Caco-2 (cell line): Measurements from ENCODE around the gene CORO7. TPM values are rescaled to one million over a fixed set of nuclear protein-coding genes. Genes with fewer than 3 reads are reported as not detected.

Source experiments
- BruUV-seq: library from RNA; stranded (reverse); fragments of 400-500 nt; replicated peaks from 2 replicates; lab custom pipeline; 2021; lab: Mats Ljungman, UMichigan
- CTCF ChIA-PET: fragments of 300-600 bp; sonication (Branson Sonifier 250); formaldehyde crosslinking; loops from one replicate; lab custom pipeline; 2022; ENCODE audit warnings: antibody characterized with exemption; lab: Charles Lee
- POLR2A ChIA-PET: fragments of 300-600 bp; sonication (Branson Sonifier 250); formaldehyde crosslinking; loops from one replicate; lab custom pipeline; 2022; ENCODE audit warnings: antibody characterized with exemption; lab: Charles Lee
- DNase-seq, 2 experiments: peaks; one replicate each; pipeline versions ENCODE4 v3.0.0 to v3.0.0-alpha.2; 2020 to 2022
- H3K27me3 ChIP-seq: replicated peaks from 2 replicates; pipeline ENCODE4 v1.6.0; 2011; ENCODE audit warnings: low read length; ENCODE audit not compliant: control insufficient read depth, insufficient read depth
- H3K36me3 ChIP-seq: 2 replicates; pipeline ENCODE4 v1.5.1; 2011; ENCODE audit warnings: low read length; ENCODE audit not compliant: control insufficient read depth, insufficient read depth
- H3K4me1 ChIP-seq: fragments of 250-450 bp; sonication (Bioruptor Pico); 2 replicates; pipeline ENCODE4 v1.5.1; 2020; ENCODE audit warnings: mild to moderate bottlenecking
- H3K4me3 ChIP-seq: 2 replicates; pipeline ENCODE4 v1.5.1; 2011; ENCODE audit warnings: low read depth, mild to moderate bottlenecking, control low read depth, low read length
- H3K9me3 ChIP-seq: fragments of 250-450 bp; sonication (Bioruptor Pico); 2 replicates; pipeline ENCODE4 v1.5.1; 2020; ENCODE audit warnings: mild to moderate bottlenecking, moderate library complexity
- H3K27ac Mint-ChIP-seq: one replicate; pipeline ENCODE4 v1.8.0; 2022; ENCODE audit warnings: mixed read lengths; ENCODE audit not compliant: unreplicated experiment
- H3K27me3 Mint-ChIP-seq: one replicate; pipeline ENCODE4 v1.8.0; 2022; ENCODE audit warnings: mixed read lengths; ENCODE audit not compliant: insufficient read depth, unreplicated experiment
- H3K36me3 Mint-ChIP-seq: one replicate; pipeline ENCODE4 v1.8.0; 2022; ENCODE audit warnings: mild to moderate bottlenecking, mixed read lengths; ENCODE audit not compliant: insufficient read depth, unreplicated experiment
- H3K4me1 Mint-ChIP-seq: one replicate; pipeline ENCODE4 v1.8.0; 2022; ENCODE audit warnings: low read depth, mixed read lengths; ENCODE audit not compliant: unreplicated experiment
- H3K4me3 Mint-ChIP-seq: one replicate; pipeline ENCODE4 v1.8.0; 2022; ENCODE audit warnings: mild to moderate bottlenecking, moderate library complexity, mixed read lengths; ENCODE audit not compliant: unreplicated experiment
- H3K9me3 Mint-ChIP-seq: one replicate; pipeline ENCODE4 v1.8.0; 2022; ENCODE audit warnings: mixed read lengths; ENCODE audit not compliant: unreplicated experiment
- intact Hi-C: fragments of 100-400 bp; cut with micrococcal nuclease; formaldehyde crosslinking; loops from one replicate; pipeline ENCODE4 v1.10.0; 2022; ENCODE audit not compliant: unreplicated experiment
- total RNA-seq: library from RNA; stranded (reverse); gene quantifications from 2 replicates; pipeline ENCODE4 v1.2.3, GENCODE V29; 2022
- TF ChIP-seq, protein P1 (sequence below), 2 experiments: fragments of 200-600 bp in 1 of 2; IDR thresholded peaks; 1 replicate in 1 of 2; 2 replicates in 1 of 2; pipeline versions ENCODE4 v1.5.1 to v1.8.0; 2011 to 2022; ENCODE audit warnings: antibody characterized with exemption in 1 of 2, control low read depth in 1 of 2, inconsistent platforms in 1 of 2, low read depth in 1 of 2, low read length in 1 of 2, mild to moderate bottlenecking in 1 of 2, moderate library complexity in 1 of 2; ENCODE audit not compliant: insufficient read depth in 1 of 2, severe bottlenecking in 1 of 2, unreplicated experiment in 1 of 2

Gene CORO7
- total RNA-seq, 1 experiment from 2014 or later: 23.1 TPM

- Mint-ChIP-seq H3K36me3 (peaks cover 13% of the 10 kb centered on the region), H3K27ac (no peak overlapping the region), H3K27me3 (no peaks in the 10 kb centered on the region), H3K4me3 (no peak overlapping the region), H3K9me3 (no peaks in the 10 kb centered on the region), H3K4me1 (no peaks in the 10 kb centered on the region)
- no peaks in the 10 kb centered on the region for H3K27me3 ChIP-seq
- TF ChIP-seq, protein P1, sequence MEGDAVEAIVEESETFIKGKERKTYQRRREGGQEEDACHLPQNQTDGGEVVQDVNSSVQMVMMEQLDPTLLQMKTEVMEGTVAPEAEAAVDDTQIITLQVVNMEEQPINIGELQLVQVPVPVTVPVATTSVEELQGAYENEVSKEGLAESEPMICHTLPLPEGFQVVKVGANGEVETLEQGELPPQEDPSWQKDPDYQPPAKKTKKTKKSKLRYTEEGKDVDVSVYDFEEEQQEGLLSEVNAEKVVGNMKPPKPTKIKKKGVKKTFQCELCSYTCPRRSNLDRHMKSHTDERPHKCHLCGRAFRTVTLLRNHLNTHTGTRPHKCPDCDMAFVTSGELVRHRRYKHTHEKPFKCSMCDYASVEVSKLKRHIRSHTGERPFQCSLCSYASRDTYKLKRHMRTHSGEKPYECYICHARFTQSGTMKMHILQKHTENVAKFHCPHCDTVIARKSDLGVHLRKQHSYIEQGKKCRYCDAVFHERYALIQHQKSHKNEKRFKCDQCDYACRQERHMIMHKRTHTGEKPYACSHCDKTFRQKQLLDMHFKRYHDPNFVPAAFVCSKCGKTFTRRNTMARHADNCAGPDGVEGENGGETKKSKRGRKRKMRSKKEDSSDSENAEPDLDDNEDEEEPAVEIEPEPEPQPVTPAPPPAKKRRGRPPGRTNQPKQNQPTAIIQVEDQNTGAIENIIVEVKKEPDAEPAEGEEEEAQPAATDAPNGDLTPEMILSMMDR (IDR thresholded peaks at IDR 0.05; ENCODE audit: insufficient read depth in 1 of 2, low read depth in 1 of 2, low read length in 1 of 2, severe bottlenecking in 1 of 2, unreplicated experiment in 1 of 2): no peak
- H3K9me3 ChIP-seq: no peaks in the 10 kb centered on the region
- H3K4me1 ChIP-seq: no peaks in the 10 kb centered on the region
- POLR2A ChIA-PET: no interaction called here
- intact Hi-C loops: loop anchor here (5.0 kb wide), 1 partner anchor 131 kb away; the partner anchor contains the start of gene TFAP4
- CTCF ChIA-PET: interaction anchor here (0.6 to 3.6 kb wide), 16 partner anchors 9 to 420 kb away, joined by 3 to 29 read pairs (median 4); partner anchors contain the start of genes CORO7, HMOX2 and PAM16
- DNase-seq: no peak
- no peak overlapping the region for H3K4me3 ChIP-seq
- no TSS peak for BruUV-seq
- H3K36me3 ChIP-seq: no peaks in the 10 kb centered on the region
These were observed 13.1 kb downstream of the CORO7 start for GRCh38 chr16:4403133-4403949.

GRCh38 chr16:4402439-4403132, 13.8 kb downstream of the CORO7 start:
- CTCF ChIA-PET: interaction anchor here (0.6 to 3.6 kb wide), 19 partner anchors 9 to 420 kb away, joined by 3 to 29 read pairs (median 4); partner anchors contain the start of genes CORO7 and PAM16
- Histone ChIP-seq H3K4me1 (no peaks in the 10 kb centered on the region), H3K36me3 (no peaks in the 10 kb centered on the region), H3K27me3 (no peaks in the 10 kb centered on the region), H3K4me3 (no peak overlapping the region), H3K9me3 (no peaks in the 10 kb centered on the region)
- Mint-ChIP-seq H3K9me3 (no peaks in the 10 kb centered on the region), H3K27ac (no peak overlapping the region), H3K4me3 (no peak overlapping the region), H3K4me1 (no peaks in the 10 kb centered on the region), H3K27me3 (no peaks in the 10 kb centered on the region), H3K36me3 (peaks cover 13% of the 10 kb centered on the region)
- peak; percentile 68 to 85 for DNase-seq
- POLR2A ChIA-PET: no interaction called here
- no TSS peak for BruUV-seq
- intact Hi-C loops: loop anchor here (1.0 to 5.0 kb wide), 2 partner anchors 43 to 130 kb away; partner anchors contain the start of gene TFAP4
- TF ChIP-seq, protein P1 (IDR thresholded peaks at IDR 0.05; ENCODE audit: insufficient read depth in 1 of 2, low read depth in 1 of 2, low read length in 1 of 2, severe bottlenecking in 1 of 2, unreplicated experiment in 1 of 2): peak; percentile 84 to 87

DNA sequence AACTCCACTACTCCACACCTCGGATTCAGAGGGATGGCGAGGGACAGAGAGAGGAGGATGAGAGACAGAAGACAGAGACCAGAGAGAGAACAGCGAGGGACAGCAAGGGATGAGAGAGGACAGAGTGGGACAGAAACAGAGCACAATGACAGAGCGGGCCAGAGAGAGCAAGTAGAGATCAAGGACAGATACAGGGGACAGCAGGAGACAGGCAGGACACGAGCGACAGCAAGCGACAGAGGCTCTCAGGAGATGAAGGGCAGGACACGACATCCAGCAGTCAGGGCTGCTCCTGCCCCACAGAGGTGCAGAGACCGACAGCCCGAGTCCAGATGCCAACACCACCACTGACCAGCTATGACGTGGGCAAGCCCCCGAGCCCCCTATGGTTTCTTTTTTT, 14.9 kb downstream of the CORO7 start:
- POLR2A ChIA-PET: no interaction called here

More for the DNA sequence above, 14.9 kb downstream of the CORO7 start:
- TF ChIP-seq, protein P1 (IDR thresholded peaks at IDR 0.05; ENCODE audit: insufficient read depth in 1 of 2, low read depth in 1 of 2, low read length in 1 of 2, severe bottlenecking in 1 of 2, unreplicated experiment in 1 of 2): no peak
- CTCF ChIA-PET: interaction anchor here (0.9 to 3.6 kb wide), 4 partner anchors 11 to 148 kb away, joined by 5 to 29 read pairs (median 14); no protein-coding TSS in a partner anchor
- Histone ChIP-seq H3K9me3 (no peaks in the 10 kb centered on the region), H3K4me1 (no peaks in the 10 kb centered on the region), H3K27me3 (no peaks in the 10 kb centered on the region), H3K36me3 (no peaks in the 10 kb centered on the region), H3K4me3 (no peak overlapping the region)
- Mint-ChIP-seq H3K9me3 (no peaks in the 10 kb centered on the region), H3K4me1 (no peaks in the 10 kb centered on the region), H3K4me3 (no peak overlapping the region), H3K27ac (no peak overlapping the region), H3K36me3 (peaks cover 13% of the 10 kb centered on the region), H3K27me3 (no peaks in the 10 kb centered on the region)
- no TSS peak for BruUV-seq
- intact Hi-C loops: loop anchor here (5.0 kb wide), 1 partner anchor 129 kb away; the partner anchor contains the start of gene TFAP4
- no peak for DNase-seq
